ENCODE measurements around the gene CYP2D6.
"Not testable (repeated sequence)": the region's sequence is repeated elsewhere in the genome, so short reads cannot be mapped to it uniquely, and the experiment has no call there.

GRCh38 chr22:42143859-42144822 lies 13.5 kb upstream of the CYP2D6 start:
- TF ChIP-seq POLR2AphosphoS5, CTCF, EP300, POLR2A (IDR thresholded peaks at IDR 0.05): not testable (repeated sequence)
